NB4 (cell line): Measurements from ENCODE around the gene ANO9.
"Not testable (repeated sequence)": the region's sequence is repeated elsewhere in the genome, so short reads cannot be mapped to it uniquely, and the experiment has no call there.

ENCODE experiments used
- MYC ChIP-seq: IDR thresholded peaks from 2 replicates; pipeline ENCODE4 v1.6.1; 2011; ENCODE audit warnings: low read depth, low read length
- POLR2A ChIP-seq: IDR thresholded peaks from 2 replicates; pipeline ENCODE4 v1.6.1; 2011; ENCODE audit warnings: mild to moderate bottlenecking; ENCODE audit not compliant: insufficient read length; ENCODE audit errors: extremely low read depth
- TF ChIP-seq, protein P1 (sequence below): IDR thresholded peaks from one replicate; pipeline ENCODE4 v1.5.1; 2012; ENCODE audit warnings: low read depth, low read length
- TF ChIP-seq, protein P2 (sequence below): IDR thresholded peaks from 2 replicates; pipeline ENCODE4 v1.6.1; 2011; ENCODE audit warnings: low read depth, low read length

GRCh38 chr11:410711-411110 lies 31.1 kb downstream of the ANO9 start:
- not testable (repeated sequence) for TF ChIP-seq POLR2A, MYC
- TF ChIP-seq, protein P1, sequence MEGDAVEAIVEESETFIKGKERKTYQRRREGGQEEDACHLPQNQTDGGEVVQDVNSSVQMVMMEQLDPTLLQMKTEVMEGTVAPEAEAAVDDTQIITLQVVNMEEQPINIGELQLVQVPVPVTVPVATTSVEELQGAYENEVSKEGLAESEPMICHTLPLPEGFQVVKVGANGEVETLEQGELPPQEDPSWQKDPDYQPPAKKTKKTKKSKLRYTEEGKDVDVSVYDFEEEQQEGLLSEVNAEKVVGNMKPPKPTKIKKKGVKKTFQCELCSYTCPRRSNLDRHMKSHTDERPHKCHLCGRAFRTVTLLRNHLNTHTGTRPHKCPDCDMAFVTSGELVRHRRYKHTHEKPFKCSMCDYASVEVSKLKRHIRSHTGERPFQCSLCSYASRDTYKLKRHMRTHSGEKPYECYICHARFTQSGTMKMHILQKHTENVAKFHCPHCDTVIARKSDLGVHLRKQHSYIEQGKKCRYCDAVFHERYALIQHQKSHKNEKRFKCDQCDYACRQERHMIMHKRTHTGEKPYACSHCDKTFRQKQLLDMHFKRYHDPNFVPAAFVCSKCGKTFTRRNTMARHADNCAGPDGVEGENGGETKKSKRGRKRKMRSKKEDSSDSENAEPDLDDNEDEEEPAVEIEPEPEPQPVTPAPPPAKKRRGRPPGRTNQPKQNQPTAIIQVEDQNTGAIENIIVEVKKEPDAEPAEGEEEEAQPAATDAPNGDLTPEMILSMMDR = not testable (repeated sequence)
- TF ChIP-seq, protein P2, sequence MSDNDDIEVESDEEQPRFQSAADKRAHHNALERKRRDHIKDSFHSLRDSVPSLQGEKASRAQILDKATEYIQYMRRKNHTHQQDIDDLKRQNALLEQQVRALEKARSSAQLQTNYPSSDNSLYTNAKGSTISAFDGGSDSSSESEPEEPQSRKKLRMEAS = not testable (repeated sequence)
